MM.1S (cell line): ENCODE measurements around the gene VEZF1.

Source experiments
- DNase-seq: peaks from one replicate; pipeline ENCODE4 v3.0.0-alpha.2; 2015
- H2AFZ ChIP-seq: fragments of 300-600 bp; sonication (generic); 2 replicates; pipeline ENCODE4 v1.6.0; 2016; ENCODE audit warnings: antibody characterized with exemption, low read length
- H3F3A ChIP-seq: fragments of 300-600 bp; sonication (generic); 2 replicates; pipeline ENCODE4 v1.6.1; 2016; ENCODE audit warnings: mild to moderate bottlenecking, antibody characterized with exemption, low read length, moderate library complexity, mixed read lengths; ENCODE audit not compliant: insufficient read depth
- H3K27ac ChIP-seq: fragments of 300-600 bp; sonication (generic); 2 replicates; pipeline ENCODE4 v1.5.1; 2016; ENCODE audit warnings: mild to moderate bottlenecking, low read length
- H3K27me3 ChIP-seq: fragments of 300-600 bp; sonication (generic); replicated peaks from 2 replicates; pipeline ENCODE4 v1.6.0; 2016; ENCODE audit warnings: low read length; ENCODE audit not compliant: insufficient read depth
- H3K36me3 ChIP-seq: fragments of 300-600 bp; sonication (generic); replicated peaks from 2 replicates; pipeline ENCODE4 v1.6.1; 2016; ENCODE audit warnings: mild to moderate bottlenecking, low read length, mixed read lengths; ENCODE audit not compliant: insufficient read depth
- H3K4me1 ChIP-seq: fragments of 300-600 bp; sonication (generic); 2 replicates; pipeline ENCODE4 v1.6.1; 2016; ENCODE audit warnings: low read length, mixed read lengths
- H3K4me2 ChIP-seq: fragments of 300-600 bp; sonication (generic); 2 replicates; pipeline ENCODE4 v1.6.0; 2016; ENCODE audit warnings: low read depth, low read length
- H3K4me3 ChIP-seq: fragments of 300-600 bp; sonication (generic); 2 replicates; pipeline ENCODE4 v1.5.1; 2016; ENCODE audit warnings: low read length, mixed read lengths
- H3K79me2 ChIP-seq: fragments of 300-600 bp; sonication (generic); 2 replicates; pipeline ENCODE4 v1.6.1; 2016; ENCODE audit warnings: mixed run types, low read length, mixed read lengths
- H3K9ac ChIP-seq: fragments of 300-600 bp; sonication (generic); 2 replicates; pipeline ENCODE4 v1.6.1; 2016; ENCODE audit warnings: low read length, mixed read lengths
- H3K9me2 ChIP-seq: fragments of 300-600 bp; sonication (generic); replicated peaks from 2 replicates; pipeline ENCODE4 v1.6.1; 2016; ENCODE audit warnings: mild to moderate bottlenecking, low read length, mixed read lengths; ENCODE audit not compliant: insufficient read depth
- H3K9me3 ChIP-seq: fragments of 300-600 bp; sonication (generic); replicated peaks from 2 replicates; pipeline ENCODE4 v1.6.1; 2016; ENCODE audit warnings: mild to moderate bottlenecking, low read length, mixed read lengths; ENCODE audit not compliant: insufficient read depth
- H4K20me1 ChIP-seq: fragments of 300-600 bp; sonication (generic); 2 replicates; pipeline ENCODE4 v1.6.1; 2016; ENCODE audit warnings: mild to moderate bottlenecking, low read length, moderate library complexity, mixed read lengths; ENCODE audit not compliant: insufficient read depth
- CTCF ChIP-seq: fragments of 300-600 bp; sonication (generic); IDR thresholded peaks from 2 replicates; pipeline ENCODE4 v1.5.1; 2016; ENCODE audit warnings: antibody characterized with exemption, low read length, mixed read lengths
- EZH2 ChIP-seq: fragments of 300-600 bp; sonication (generic); optimal IDR thresholded peaks from 2 replicates; pipeline ENCODE3; 2017; ENCODE audit warnings: low read depth, mild to moderate bottlenecking, antibody characterized with exemption, low read length, mixed read lengths
- EZH2phosphoT487 ChIP-seq: fragments of 300-600 bp; sonication (generic); IDR thresholded peaks from 2 replicates; pipeline ENCODE4 v1.6.1; 2018; ENCODE audit warnings: antibody characterized with exemption, low read length

Gene VEZF1

DNA sequence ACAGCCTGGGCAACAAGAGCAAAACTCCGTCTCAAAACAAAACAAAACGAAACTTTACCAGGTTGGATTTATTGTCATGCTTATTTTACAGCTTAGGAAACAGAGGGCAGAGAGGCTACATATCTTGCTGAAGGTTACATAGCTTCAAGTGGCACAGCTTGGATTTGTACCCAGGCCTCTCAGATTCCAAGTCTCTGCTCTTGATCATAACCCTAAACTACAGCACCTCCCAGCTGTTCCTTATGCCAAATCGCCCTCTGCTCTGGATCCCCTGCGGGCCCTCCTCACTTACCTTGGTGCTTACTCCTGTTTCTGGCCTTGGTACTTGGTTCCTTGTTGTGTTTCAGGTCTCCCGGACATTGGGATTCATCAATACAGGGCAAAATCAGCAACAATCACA is 21.2 kb downstream of the VEZF1 start:
- no peak overlapping the region for H2AFZ ChIP-seq
- no peaks in the 10 kb centered on the region for H3K79me2 ChIP-seq
- H3K27ac ChIP-seq: no peak overlapping the region
- TF ChIP-seq EZH2phosphoT487 (no peak), CTCF (no peak), EZH2 (no peak)
- no peaks in the 10 kb centered on the region for H3K36me3 ChIP-seq
- H3K4me3 ChIP-seq: no peak overlapping the region
- no peak overlapping the region for H3K4me2 ChIP-seq
- no peaks in the 10 kb centered on the region for H3F3A ChIP-seq
- H3K4me1 ChIP-seq: no peaks in the 10 kb centered on the region
- no peak overlapping the region for H3K9ac ChIP-seq
- no peaks in the 10 kb centered on the region for H4K20me1 ChIP-seq
- no peak for DNase-seq
- no peaks in the 10 kb centered on the region for H3K9me3 ChIP-seq
- no peaks in the 10 kb centered on the region for H3K9me2 ChIP-seq
- peaks cover 19% of the 10 kb centered on the region for H3K27me3 ChIP-seq

GRCh38 chr17:57966246-57966645 is 21.8 kb downstream of the VEZF1 start:
- H3K9ac ChIP-seq: no peak overlapping the region
- no peaks in the 10 kb centered on the region for H3K4me1 ChIP-seq
- H3K27me3 ChIP-seq: peaks cover 19% of the 10 kb centered on the region
- no peak overlapping the region for H3K27ac ChIP-seq
- no peak overlapping the region for H3K4me3 ChIP-seq
- H3F3A ChIP-seq: no peaks in the 10 kb centered on the region
- no peak overlapping the region for H2AFZ ChIP-seq
- H3K79me2 ChIP-seq: no peaks in the 10 kb centered on the region
- H3K4me2 ChIP-seq: no peak overlapping the region
- H3K9me3 ChIP-seq: no peaks in the 10 kb centered on the region
- H4K20me1 ChIP-seq: no peaks in the 10 kb centered on the region
- TF ChIP-seq CTCF (no peak), EZH2phosphoT487 (no peak), EZH2 (no peak)
- no peaks in the 10 kb centered on the region for H3K36me3 ChIP-seq
- DNase-seq: no peak
- no peaks in the 10 kb centered on the region for H3K9me2 ChIP-seq

DNA sequence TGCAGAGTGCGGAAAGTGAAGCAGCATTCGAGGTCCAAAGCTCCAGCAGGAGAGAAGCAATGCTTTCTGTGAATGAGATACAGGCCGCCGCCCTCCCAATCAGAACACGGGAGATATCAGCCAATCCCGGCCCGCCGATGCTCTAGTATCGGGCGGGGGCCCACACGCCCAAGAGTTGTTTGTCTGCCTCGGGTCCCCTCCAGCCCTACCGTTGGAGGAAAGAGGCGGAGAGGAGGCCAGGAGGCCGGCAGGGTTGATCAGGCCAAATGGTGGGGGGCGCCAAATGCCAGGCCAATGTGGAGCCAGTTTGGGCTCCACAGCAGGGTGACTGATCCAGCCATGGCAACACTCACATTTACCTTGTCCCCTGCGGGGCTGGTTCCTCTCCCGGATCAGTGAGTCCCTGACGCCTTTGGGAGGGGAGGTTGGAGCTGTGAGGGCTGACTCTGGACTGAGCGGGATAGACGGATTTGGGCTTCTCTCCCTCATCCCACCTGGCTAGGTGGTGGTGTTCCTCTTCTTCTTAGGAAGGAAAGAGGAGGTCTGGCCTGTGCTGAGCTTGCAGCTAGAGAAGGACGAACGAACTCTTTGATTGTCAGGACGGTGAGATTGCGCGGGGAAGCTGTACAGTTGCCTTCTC is 22.4 kb downstream of the VEZF1 start:
- H3K4me1 ChIP-seq: no peaks in the 10 kb centered on the region
- no peaks in the 10 kb centered on the region for H3K36me3 ChIP-seq
- H3K9ac ChIP-seq: no peak overlapping the region
- no peaks in the 10 kb centered on the region for H3F3A ChIP-seq
- no peaks in the 10 kb centered on the region for H3K9me3 ChIP-seq
- no peaks in the 10 kb centered on the region for H3K9me2 ChIP-seq
- H4K20me1 ChIP-seq: no peaks in the 10 kb centered on the region
- H2AFZ ChIP-seq: no peak overlapping the region
- H3K27me3 ChIP-seq: peaks cover 23% of the 10 kb centered on the region
- H3K27ac ChIP-seq: no peak overlapping the region
- no peak overlapping the region for H3K4me2 ChIP-seq
- H3K4me3 ChIP-seq: no peak overlapping the region
- no peaks in the 10 kb centered on the region for H3K79me2 ChIP-seq
- TF ChIP-seq EZH2phosphoT487 (no peak), EZH2 (no peak), CTCF (no peak)
- no peak for DNase-seq
